Left forelimb (tissue), 1 donor: Measurements from ENCODE around the gene AQP12A.
A peak's percentile ranks its signal among the peaks of the same experiment; 100 is the strongest.
"Not testable (repeated sequence)": the region's sequence is repeated elsewhere in the genome, so short reads cannot be mapped to it uniquely, and the experiment has no call there.

ENCODE experiments used
- DNase-seq: peaks from one replicate; pipeline ENCODE4 v3.0.0-alpha.2; 2018; ENCODE audit warnings: low spot score

The AQP12A gene, protein sequence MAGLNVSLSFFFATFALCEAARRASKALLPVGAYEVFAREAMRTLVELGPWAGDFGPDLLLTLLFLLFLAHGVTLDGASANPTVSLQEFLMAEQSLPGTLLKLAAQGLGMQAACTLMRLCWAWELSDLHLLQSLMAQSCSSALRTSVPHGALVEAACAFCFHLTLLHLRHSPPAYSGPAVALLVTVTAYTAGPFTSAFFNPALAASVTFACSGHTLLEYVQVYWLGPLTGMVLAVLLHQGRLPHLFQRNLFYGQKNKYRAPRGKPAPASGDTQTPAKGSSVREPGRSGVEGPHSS

DNA sequence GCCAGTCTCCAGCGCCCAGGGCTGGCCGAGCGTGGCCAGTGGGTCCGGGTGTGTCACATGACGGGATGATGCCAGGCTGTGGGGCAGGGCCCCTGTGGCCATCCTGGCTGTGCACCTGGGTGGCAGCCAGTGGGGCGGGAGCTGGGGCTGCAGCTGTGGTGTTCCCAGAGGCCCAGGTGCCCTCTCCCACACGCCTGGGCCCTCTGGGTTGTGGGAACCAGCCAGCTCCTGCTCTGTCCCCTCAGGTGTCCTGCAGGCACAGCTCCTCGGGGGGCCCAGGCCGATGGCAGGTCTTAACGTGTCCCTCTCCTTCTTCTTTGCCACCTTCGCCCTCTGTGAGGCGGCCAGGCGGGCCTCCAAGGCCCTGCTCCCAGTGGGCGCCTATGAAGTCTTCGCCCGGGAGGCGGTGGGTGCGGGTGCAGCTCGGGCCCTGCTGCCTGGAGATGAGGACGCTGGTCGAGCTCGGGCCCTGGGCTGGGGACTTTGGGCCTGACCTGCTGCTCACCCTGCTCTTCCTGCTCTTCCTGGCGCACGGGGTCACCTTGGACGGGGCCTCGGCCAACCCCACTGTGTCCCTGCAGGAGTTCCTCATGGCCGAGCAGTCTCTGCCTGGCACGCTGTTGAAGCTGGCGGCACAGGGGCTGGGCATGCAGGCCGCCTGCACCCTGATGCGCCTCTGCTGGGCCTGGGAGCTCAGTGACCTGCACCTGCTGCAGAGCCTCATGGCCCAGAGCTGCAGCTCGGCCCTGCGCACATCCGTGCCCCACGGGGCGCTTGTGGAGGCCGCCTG lies at the start of gene AQP12A:
TSS of gene AQP12A (plus strand) at position 236 of the 790 bp plus-strand sequence. CDS start at position 284, 48 bp downstream.
- not testable (repeated sequence) for DNase-seq

DNA sequence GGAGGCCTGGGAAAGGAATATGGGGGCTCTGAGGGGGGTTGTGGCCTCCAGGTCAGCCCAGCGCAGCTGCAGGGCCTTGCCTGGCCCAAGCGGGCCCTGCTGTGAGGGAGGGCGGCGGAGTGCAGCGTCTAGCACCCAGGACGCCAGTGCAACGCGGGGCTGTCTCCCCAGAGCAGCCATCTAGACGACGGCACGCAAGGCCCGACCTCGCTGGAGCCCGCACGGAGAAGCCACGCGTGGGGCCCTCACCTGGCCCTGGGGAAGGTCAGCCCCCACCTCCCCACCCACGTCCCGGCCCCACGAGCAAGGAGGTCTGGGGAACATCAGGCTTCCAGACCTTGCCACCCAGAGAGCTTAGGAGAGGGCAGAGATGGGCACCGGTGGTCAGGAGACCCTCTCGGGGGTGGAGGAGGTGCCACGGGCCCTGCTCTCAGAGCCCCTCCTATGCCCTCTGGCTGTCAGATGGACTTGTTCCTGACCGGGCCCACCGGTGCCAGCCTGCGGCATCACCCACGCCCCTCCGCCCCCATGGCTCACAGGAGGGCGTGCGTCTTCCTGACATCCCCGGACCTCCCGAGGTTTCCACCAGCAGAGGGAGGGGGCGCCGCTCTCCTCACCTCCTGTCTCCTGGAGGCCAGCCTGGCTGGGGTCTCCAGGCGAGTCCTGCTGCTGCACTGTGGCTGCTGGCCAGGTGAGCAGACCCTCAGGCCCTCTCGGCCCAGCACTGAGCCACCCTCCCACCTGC lies 49.4 kb upstream of the AQP12A start:
- DNase-seq: no peak

DNA sequence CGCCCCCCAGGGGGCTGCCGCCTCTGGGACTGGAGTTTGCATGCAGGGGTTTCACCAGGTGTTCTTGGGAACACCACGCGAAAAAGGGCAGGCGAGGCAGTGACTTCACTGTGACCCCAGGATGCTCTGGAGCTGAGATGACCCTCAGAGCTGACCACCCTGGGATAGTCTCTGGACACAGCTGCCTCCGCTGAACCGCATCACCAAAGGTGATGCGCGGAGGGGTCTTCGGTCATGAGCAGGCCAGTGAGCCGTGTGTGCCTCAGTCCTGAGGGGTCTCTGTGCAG lies 48.9 kb upstream of the AQP12A start:
- DNase-seq: no peak

DNA sequence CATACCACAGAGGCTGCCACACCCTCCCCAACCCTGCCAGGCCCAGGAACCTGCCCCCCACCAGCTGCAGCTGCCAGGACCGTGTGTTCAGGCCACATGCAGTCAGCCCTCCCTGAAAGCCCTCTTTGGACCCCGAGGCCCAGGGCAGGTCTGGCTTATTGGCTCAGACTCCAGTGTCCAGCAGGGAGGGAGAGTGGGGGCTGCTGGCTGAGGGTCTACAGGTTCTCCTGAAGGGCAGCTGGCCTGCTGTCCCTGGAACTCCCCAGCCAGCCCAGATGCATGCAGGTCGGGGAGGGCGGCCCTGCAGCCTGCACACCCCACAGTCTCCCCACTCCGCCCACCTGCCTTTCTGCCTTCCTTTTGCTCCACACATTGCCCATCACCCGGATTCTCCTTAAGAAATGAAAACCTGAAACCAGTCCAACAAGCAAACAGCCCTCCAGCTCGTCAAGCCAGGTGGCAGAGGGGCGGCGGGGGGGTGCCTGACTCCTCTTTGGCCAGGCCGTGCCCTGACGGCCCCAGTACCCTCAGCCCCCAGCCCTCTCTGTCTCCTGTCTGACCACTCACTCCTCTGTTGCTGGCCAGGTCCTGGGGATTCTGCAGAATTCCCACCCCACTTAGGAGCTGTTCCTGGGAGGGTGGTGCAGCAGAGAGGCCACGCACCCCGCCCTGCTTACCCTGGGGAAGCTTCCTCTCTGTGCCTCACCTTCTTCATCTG lies 48.4 kb upstream of the AQP12A start:
- DNase-seq: no peak

DNA sequence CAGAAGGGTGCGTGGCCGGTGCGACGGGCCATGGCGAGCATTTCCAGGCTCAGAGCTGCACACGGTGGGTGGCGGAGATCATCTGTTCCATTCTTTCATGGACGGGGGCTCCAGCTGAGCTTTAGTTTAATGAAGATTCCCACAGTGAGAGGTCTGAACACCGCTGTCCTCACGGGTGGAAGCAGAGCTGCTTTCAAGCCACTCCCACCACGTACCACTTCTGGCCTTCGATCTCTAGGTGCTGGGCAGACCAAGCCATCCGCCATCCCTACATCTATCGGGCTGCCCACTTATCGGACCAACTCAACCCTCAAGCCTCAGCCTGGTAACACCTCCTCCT lies 47.9 kb upstream of the AQP12A start:
- DNase-seq: no peak

DNA sequence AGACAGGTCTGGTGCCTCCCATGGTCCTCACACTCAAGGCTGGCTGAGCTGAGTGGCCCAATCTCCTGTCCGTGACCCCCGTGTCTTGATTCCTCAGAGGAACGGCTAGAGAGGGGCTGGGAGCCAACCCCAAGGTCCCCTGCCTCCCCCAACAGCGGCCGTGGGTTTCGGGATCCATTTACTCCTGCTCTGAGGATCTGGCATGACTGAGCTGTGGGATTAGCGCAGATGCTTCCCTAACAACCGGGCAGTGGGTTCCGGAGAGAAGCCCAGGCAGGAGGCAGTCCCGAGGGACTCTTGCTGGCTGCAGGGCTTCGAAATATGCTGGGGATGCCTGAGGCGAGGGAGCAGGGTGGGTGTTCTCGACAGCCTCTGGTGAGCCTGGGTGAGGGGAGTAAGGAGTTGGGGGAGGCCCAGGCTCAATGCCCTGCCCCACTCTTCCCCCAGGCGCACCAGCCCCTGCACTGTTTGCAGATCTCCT lies 47.5 kb upstream of the AQP12A start:
- DNase-seq: peak; percentile 40

DNA sequence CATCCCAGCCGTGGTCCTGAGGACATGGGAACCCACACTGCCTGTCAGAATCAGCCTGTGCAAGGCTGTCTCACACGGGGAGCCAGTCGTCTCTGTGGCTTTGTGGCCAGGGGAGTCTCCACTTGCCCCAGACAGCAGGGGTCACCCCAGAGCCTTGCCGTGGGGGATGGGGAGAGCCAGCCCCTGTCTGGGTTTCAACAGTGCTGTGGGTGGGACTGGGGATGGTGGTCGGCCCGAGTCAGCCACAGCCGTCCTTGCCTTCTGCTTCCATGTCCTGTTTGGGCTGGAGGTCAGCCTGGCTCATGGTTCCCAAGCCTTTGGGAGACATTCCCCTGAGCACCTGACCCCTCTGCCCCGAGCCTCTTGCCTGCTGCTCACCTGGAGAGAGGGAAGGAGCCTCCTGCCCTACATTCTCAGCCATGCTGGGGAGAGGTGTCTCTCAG lies 46.8 kb upstream of the AQP12A start:
- peak; percentile 59 for DNase-seq

DNA sequence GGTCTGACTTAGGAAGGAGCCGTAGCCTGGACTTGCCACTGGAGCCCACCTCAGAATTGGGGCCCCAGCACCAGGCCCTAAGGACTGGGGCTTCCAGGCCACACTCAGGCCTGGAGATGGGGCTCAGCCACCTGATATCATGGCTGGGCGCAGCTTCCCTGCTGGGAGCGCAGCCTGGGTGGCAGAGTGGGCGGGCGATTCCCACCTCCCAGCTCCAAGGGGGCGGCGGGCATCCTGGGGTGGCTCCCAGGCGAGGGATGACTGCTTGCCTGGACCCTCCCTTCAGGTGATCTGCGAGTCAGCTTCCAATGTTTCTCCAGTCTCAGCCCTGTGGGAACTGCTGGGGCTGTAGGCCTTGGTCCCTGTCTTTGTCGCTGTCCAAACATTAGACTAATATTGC lies 46.3 kb upstream of the AQP12A start:
- DNase-seq: peak; percentile 44

DNA sequence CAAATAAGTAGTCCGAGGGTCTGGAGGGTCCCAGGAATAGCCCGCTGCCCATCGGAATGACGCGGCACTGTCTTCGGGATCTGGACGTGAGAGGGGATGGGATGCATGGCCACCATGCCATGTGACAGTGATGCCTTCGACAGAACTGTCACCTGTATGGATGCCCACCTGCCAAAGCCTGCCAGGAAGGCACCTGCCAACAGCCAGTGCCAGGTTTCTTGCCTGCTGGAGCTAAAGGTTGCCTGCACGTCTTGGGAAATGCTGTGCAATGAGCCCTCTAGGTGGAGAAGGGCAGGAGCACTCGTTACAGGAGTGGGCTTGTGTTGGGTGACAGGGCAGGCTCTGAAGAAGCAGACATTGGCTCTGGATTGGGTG lies 45.9 kb upstream of the AQP12A start:
- DNase-seq: peak; percentile 53

DNA sequence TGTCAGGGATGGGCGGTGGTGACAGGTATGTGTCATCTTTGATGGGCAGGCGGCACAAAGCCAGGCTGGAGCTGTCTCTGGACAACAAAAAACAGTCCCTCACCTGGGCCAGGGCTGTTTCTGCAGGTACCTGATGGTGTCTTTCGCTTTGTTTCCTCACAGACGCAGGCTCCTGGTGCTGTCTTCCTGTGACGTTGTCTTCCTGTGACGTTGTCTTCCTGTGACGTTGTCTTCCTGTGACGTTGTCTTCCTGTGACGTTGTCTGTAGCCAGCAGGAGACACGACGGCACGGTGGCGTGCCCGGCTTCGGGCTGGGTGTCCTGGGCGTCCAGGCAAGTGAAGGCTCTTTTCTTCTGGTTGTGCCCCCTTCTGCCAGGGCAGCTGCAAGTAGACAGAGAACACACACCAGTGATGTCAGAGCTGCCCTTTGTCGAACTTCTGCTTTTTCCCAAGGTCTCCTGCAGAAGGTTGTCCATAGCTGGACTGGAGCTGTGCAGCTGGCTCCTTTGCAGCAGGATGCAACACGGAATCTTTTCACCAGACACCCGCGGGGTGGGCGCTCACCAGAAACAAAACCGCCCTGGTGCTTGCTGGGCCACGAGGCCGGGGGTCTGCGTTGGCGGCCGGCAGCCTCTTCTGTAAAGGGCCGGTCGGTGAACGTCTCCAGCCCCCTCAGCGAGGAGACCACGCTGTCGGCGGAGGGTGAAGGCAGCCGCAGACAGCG lies 45.3 kb upstream of the AQP12A start:
- peak; percentile 67 for DNase-seq

DNA sequence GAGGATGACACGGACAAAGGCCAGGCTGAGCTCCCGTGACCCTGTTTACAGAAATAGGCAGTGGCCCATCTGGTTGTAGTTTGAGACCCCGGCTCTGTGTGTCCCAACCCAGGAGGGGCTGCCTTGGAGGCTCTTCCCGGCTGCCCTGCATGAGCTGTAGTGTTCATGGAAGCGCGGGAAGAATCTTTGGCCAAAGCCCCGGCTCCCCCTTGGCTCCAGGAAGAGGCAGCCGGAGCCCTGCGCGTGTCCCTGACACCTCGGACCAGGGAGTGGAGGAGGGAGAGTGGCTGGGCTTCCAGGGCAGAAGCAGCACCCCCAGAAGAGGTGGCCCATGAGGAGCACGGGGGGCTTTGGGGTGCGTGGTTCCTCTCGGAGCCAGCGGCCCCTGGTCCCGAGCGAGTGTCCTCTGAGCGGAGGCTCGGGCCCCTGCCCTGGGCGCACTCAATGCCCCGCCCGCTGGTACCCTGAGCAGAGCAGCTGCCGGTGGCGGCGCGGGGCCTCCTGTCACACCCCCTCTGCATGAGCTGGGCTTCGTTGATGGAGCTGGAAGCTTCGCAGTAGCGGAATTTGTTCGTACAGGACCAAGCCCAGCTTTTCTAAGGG lies 44.7 kb upstream of the AQP12A start:
- DNase-seq: no peak

DNA sequence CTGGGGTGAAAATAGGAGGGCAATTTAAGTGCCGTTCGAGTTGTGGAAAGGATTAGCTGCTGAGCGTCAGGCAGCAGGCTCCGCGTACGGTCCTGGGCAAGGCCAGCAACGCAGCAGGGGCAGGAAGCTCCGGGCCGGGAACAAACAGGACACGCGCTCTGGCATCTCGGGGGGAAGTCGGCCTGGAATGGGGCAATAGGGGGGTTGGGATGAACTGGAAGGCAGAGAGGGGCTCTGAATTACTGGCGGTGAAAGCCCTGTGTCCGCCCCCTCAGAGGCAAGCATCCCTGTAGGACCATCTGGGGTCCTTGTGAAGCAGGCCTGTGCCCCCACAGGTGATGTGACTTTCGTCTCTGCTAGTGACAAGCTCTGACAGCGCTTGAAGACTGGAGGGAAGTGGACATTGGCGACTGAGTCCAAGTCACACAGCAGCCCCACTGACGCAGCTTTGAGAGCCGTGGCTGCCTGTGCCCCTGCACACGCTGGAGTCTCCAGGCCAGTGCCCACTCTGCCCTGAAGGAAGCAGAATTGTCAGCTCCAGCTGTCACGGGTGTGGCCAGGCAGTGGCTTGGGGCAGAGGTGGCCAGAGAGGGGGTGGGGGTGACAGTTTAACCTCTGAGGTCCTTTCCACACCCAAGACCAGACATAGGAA lies 44.0 kb upstream of the AQP12A start:
- no peak for DNase-seq

DNA sequence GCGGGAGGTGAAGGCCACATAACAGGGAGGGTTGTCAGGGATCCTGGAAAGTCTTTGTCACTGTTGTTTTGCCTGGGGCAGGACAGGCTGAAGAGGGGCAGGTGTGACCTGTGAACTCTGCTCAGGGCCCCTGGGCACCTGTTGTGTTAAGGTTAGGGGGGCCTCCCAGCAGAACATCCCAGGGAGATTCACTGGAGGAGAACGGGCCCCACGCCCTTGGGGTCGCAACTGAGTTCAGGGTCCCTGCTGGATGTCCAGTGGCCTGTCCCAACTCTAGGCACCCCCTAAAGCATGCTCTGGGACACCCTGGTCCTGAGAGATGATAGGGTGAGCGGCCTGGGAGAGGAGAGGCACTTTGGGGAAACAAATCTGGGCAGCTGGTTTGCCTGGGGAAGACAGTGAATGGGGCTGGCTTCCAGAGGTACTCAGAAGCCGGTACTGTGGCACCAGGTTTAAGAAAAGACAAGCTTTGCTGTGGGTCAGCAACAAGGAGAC lies 43.5 kb upstream of the AQP12A start:
- DNase-seq: no peak

DNA sequence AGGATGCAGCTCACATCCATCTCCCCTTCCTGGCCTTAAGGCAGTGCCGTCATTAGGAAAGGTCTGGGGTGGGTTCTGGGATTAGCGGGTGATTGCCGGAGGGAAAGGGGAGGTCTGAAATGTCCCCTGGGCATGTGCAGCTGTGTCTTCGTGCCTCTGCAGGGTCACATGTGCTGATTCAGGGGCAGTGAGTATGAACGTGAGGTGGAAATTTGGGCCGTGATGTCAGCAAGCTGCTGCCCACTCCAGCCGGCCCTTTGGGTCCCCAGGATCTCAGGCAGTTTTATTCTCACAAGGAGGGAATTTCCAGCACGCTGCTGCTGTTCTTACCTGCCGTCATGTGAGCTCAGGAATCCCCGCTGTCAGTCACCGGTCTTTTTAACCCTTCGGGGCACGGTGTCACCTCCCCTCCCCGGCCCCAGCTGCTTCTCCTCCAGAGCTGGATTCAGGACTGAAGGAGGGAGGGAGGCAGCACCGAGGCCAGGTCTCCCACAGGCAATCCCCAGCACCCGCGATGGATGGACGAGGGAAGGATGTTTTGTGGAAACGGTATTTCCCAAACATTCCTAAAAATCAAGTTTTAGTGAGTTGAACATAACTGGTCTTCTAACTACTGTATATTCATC lies 42.9 kb upstream of the AQP12A start:
- no peak for DNase-seq

DNA sequence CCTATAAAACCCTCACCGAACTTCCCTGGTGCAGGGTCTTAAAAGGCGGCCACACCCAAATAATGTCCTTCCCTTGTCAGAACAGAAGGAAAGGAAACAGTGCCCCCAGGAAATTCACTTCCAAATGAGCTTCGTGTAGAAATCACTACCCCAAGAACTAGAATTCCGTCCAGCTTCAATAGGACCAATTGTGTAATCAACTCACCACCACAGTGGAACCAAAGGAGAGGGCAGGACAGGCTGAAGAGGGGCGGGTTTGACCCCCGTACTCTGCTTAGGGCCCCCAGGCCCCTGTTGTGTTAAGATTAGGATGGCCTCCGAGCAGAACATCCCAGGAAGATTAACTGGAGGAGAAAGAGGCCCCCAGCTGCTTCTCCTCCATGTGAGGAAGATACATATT lies 42.3 kb upstream of the AQP12A start:
- no peak for DNase-seq

DNA sequence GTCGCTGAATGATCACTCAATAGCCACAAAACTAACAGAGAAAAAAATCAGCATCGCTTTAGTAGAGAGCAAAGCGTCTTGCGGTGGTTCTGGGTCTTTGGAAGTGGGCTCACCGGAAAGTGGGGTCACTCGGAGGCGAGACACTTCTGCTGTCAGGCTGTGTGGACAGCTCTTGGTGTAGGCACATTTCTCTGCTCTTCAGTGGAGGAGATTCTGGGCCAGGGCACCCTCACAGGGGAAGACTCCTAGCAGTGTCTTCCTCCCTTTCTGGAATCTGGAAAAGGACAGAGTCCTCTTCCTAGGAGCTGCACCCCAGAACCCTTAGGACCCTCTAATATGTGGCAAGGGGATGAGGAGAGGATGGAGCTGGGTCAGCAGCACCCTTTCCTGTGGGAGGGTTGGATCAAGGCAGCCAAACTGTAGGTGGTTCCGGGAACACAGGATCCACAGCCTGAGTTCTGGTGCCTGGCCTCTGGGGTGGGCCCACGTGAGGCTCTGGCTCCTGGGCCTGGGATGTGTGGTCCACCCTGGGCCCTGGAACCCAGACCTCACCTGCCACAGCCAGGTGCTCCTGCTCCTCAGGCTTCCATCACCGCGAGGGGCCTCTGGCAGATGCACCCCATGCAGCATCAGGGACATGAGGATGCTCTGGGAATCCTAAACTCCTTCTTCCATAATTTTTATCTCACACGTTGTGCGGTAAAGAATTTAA lies 41.3 kb upstream of the AQP12A start:
- DNase-seq: no peak

DNA sequence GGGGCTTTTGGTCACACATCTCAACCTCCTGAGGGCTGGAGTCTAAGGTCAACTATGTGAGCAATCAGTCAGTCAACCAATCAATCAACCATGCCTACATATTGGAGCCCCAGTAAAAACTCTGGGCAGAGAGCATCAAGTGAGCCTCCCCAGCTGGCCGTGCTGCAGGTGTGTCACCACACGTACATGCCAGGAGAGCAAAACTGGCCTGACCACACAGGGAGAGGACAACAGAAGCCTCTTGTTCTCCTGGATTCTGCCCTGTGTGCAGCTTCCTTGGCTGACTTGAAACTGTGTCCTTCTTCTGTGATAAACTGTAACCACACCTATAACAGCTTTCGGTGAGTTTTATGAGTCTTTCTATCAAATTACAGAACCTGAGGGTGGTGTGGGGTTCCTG lies 40.5 kb upstream of the AQP12A start:
- DNase-seq: no peak

DNA sequence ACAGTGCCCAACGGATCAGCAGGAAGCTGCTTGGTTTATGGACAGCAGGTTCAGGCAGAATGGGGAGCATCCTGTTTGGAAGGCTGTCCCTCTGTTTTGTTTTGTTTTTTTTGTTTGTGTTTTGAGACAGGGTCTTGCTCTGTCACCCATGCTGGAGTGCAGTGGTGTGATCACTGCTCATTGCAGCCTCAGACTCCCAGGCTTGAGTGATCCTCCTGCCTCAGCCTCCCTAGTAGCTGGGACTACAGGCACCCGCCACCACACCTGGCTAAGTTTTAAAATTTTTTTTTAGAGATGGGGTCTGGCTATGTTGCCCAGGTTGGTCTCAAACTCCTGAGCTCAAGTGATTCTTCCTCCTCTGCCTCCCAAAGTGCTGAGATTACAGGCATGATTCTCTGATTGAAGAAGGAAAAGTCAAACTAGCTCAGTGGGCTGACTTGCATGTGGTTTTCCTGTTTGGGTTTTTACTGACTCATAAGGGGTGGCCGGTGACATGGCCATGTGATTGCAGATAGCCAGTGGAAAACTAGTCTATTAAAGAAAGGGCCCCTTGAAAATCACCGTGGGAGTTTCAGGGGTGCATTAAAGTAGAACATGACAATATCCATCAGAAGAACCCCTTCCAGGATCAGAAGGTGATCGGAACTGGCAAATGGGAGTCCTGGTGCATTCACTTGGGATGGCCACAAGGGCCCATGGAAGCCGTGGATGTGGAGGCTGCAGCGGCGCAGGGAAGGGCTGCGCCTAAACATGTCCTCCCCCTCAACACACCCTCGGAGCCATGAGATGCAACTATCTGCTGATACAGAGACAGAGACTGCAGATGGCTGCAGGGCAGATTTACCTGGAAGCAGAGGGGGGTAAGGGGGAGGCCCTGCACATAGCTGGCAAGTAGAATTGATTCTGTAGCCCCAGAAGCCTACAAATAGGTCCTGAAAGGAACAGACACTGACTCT lies 35.5 kb upstream of the AQP12A start:
- DNase-seq: no peak
